Measurements from ENCODE around the gene CREB3L2.

Gene CREB3L2

GRCh38 chr7:137950263-137950621, 51.6 kb downstream of the CREB3L2 start:
- no peak for TF ChIP-seq CTCF (IDR thresholded peaks at IDR 0.05; ENCODE audit: low read depth, low read length)
- no peak overlapping the region for H3K4me3 ChIP-seq (ENCODE audit: low read depth, low read length)

GRCh38 chr7:137949416-137950262, 52.2 kb downstream of the CREB3L2 start:
- TF ChIP-seq CTCF (IDR thresholded peaks at IDR 0.05; ENCODE audit: low read depth, low read length), result no peak
- H3K4me3 ChIP-seq (ENCODE audit: low read depth, low read length), result no peak overlapping the region

GRCh38 chr7:137948845-137949330, 53.0 kb downstream of the CREB3L2 start:
- no peak overlapping the region for H3K4me3 ChIP-seq (ENCODE audit: low read depth, low read length)

GRCh38 chr7:137948083-137948844, 53.6 kb downstream of the CREB3L2 start:
- no peak for TF ChIP-seq CTCF (IDR thresholded peaks at IDR 0.05; ENCODE audit: low read depth, low read length)
- no peak overlapping the region for H3K4me3 ChIP-seq (ENCODE audit: low read depth, low read length)

More at GRCh38 chr7:137948845-137949330, 53.0 kb downstream of the CREB3L2 start:
- no peak for TF ChIP-seq CTCF (IDR thresholded peaks at IDR 0.05; ENCODE audit: low read depth, low read length)

GRCh38 chr7:137947046-137947445, 54.8 kb downstream of the CREB3L2 start:
- no peak overlapping the region for H3K4me3 ChIP-seq (ENCODE audit: low read depth, low read length)
- no peak for TF ChIP-seq CTCF (IDR thresholded peaks at IDR 0.05; ENCODE audit: low read depth, low read length)

- no peak overlapping the region for H3K4me3 ChIP-seq (ENCODE audit: low read depth, low read length)
- TF ChIP-seq CTCF (IDR thresholded peaks at IDR 0.05; ENCODE audit: low read depth, low read length), result no peak
Measured at GRCh38 chr7:137946011-137946410, 55.9 kb downstream of the CREB3L2 start.

- TF ChIP-seq CTCF (IDR thresholded peaks at IDR 0.05; ENCODE audit: low read depth, low read length), result no peak
- no peak overlapping the region; the same call in 1 of the 2 replicates for H3K4me3 ChIP-seq (ENCODE audit: low read depth, low read length)
Measured at GRCh38 chr7:137944168-137944567, 57.7 kb downstream of the CREB3L2 start.
